HUES48 (cell line): ENCODE results near the gene HOXA6.
A peak's percentile ranks its signal among the peaks of the same experiment; 100 is the strongest.

ENCODE experiments used
- H3K27ac ChIP-seq: one replicate; pipeline ENCODE4 v1.7.0; 2013; ENCODE audit warnings: low read depth, low read length, inconsistent platforms
- H3K27me3 ChIP-seq: 2 replicates; pipeline ENCODE4 v1.6.1; 2013; ENCODE audit warnings: mild to moderate bottlenecking, low read length; ENCODE audit not compliant: control insufficient read depth, insufficient read depth
- H3K36me3 ChIP-seq: 2 replicates; pipeline ENCODE4 v1.6.1; 2013; ENCODE audit warnings: low read length; ENCODE audit not compliant: control insufficient read depth, insufficient read depth
- H3K4me1 ChIP-seq: 2 replicates; pipeline ENCODE4 v1.6.1; 2013; ENCODE audit warnings: mild to moderate bottlenecking, low read length; ENCODE audit not compliant: control insufficient read depth, insufficient read depth
- H3K4me3 ChIP-seq: 2 replicates; pipeline ENCODE4 v1.5.1; 2013; ENCODE audit warnings: mild to moderate bottlenecking, low read depth, low read length
- H3K9ac ChIP-seq: 2 replicates; pipeline ENCODE4 v1.6.1; 2013; ENCODE audit warnings: mild to moderate bottlenecking, low read depth, low read length, moderate library complexity
- H3K9me3 ChIP-seq: 2 replicates; pipeline ENCODE4 v1.6.1; 2013; ENCODE audit warnings: low read length; ENCODE audit not compliant: control insufficient read depth, insufficient read depth

The HOXA6 gene

GRCh38 chr7:27097686-27098577, 49.6 kb downstream of the HOXA6 start:
- Histone ChIP-seq H3K4me1 (peaks cover 34% of the 10 kb centered on the region), H3K9me3 (no peaks in the 10 kb centered on the region), H3K9ac (no peak overlapping the region), H3K4me3 (no peak overlapping the region), H3K27me3 (peaks cover 100% of the 10 kb centered on the region), H3K36me3 (no peaks in the 10 kb centered on the region), H3K27ac (no peak overlapping the region)

- peaks cover 100% of the 10 kb centered on the region for H3K27me3 ChIP-seq
- H3K9me3 ChIP-seq, result no peaks in the 10 kb centered on the region
- peak overlapping the region; percentile 57 for H3K4me3 ChIP-seq
- H3K9ac ChIP-seq, result no peak overlapping the region
- H3K36me3 ChIP-seq, result no peaks in the 10 kb centered on the region
- H3K4me1 ChIP-seq, result peaks cover 43% of the 10 kb centered on the region
- no peak overlapping the region for H3K27ac ChIP-seq
Measured at GRCh38 chr7:27096768-27097514, 50.6 kb downstream of the HOXA6 start.

- no peaks in the 10 kb centered on the region for H3K36me3 ChIP-seq
- peaks cover 45% of the 10 kb centered on the region for H3K4me1 ChIP-seq
- H3K27me3 ChIP-seq, result peaks cover 100% of the 10 kb centered on the region
- H3K27ac ChIP-seq, result peak within 1 kb of the TSS; percentile 6
- no peaks in the 10 kb centered on the region for H3K9me3 ChIP-seq
- no peak within 1 kb of the TSS for H3K9ac ChIP-seq
- H3K4me3 ChIP-seq, result peak within 1 kb of the TSS; percentile 57
Measured at GRCh38 chr7:27095897-27096767, 51.4 kb downstream of the HOXA6 start, which contains the start of gene HOXA1. HOXA1 (minus strand) TSS chr7:27096000; CDS start chr7:27095912, 88 bp downstream.
